ENCODE measurements around the gene FRMD4A.

DNA sequence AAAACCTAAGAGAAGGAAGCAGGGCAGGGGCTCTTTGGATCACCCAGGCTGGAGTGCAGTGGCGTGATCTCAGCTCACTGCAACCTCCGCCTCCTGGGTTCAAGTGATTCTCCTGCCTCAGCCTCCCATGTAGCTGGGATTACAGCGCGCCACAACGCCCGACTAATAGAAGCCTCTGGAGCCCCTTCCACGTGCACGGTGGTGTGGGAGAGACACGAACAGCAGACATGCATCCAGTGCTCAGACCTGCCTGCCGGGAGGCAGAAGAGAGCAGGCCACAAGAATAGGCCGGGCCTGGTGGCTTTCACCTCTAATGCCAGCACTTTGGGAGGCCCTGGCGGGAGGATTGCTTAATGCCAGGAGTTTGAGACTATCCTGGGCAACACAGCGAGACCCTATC lies 647.7 kb downstream of the FRMD4A start:
- TF ChIP-seq JUND (IDR thresholded peaks at IDR 0.05) = no peak
- TF ChIP-seq, protein P1, sequence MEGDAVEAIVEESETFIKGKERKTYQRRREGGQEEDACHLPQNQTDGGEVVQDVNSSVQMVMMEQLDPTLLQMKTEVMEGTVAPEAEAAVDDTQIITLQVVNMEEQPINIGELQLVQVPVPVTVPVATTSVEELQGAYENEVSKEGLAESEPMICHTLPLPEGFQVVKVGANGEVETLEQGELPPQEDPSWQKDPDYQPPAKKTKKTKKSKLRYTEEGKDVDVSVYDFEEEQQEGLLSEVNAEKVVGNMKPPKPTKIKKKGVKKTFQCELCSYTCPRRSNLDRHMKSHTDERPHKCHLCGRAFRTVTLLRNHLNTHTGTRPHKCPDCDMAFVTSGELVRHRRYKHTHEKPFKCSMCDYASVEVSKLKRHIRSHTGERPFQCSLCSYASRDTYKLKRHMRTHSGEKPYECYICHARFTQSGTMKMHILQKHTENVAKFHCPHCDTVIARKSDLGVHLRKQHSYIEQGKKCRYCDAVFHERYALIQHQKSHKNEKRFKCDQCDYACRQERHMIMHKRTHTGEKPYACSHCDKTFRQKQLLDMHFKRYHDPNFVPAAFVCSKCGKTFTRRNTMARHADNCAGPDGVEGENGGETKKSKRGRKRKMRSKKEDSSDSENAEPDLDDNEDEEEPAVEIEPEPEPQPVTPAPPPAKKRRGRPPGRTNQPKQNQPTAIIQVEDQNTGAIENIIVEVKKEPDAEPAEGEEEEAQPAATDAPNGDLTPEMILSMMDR (IDR thresholded peaks at IDR 0.05) = no peak
